Stimulated activated CD4-positive, alpha-beta T cell treated with anti-CD3 and anti-CD28 coated beads, Interleukin-15, amount 100 ng/mL, for 24 hours (primary cell): ENCODE measurements around the gene SEZ6L.

Experiments
- DNase-seq: peaks from one replicate; pipeline ENCODE4 v3.0.0-alpha.2; 2020

The SEZ6L gene

DNA sequence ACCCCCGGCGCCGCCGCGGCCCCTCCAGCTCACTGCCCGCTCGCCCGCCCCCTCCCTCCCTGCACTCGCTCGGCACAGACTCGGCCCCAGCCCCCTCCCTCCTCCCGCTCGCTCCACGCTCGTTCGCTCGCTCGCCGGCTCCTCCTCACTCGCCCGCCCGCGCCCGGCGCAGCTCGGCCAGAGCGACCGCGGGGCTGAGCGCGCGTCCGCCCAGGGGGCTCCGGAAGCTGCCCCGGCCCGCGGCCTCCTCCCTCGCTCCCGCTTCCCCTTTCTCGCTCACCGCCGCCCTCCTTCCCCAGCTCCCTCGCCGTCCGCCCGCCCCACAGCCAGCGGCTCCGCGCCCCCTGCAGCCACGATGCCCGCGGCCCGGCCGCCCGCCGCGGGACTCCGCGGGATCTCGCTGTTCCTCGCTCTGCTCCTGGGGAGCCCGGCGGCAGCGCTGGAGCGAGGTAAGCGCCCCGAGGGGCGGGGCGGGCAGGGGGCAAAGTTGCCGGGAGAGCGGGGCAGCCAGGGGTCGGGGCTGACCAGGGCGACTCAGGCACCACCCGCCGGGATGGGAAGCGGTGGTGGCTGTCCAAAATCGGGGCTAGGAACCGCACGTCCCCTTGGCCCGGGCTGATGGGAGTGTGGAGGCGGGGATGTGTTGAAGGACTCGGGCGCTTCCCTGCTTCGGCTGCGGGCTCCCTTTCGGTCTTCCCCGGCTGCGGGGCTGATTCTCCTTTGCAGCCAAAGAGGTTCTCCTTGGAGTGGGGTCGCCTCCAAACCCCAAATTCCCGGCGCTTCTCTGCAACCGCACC lies at the start of gene SEZ6L:
SEZ6L (plus strand) TSS at position 148 of the 797 bp plus-strand sequence; CDS start at position 356, 208 bp downstream.
- DNase-seq, result peak; percentile 10

DNA sequence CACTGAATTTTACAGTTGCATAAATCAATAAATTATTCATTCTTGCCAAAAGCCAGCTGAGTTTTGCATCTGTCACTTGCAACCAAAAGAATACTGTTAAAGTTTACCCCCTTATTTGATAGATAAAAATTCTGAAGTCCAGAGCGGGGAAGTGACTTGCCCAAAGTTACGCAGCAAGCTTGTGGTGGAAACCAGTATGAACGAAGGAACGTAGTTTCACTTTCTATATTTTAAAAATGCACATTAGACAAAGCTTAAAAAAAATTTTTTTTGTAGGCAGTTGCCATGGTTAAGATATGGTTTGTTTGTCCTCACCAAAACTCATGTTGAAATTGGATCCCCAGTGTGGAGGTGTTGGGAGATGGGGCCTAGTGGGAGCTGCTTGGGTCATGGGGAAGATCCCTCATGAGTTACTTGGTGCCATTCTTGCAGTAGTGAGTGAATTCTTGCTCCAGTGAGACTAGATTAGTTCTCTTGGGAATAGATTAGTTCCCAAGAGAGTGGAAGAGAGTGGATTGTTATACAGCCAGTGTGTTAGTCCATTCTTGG lies 46.3 kb upstream of the SEZ6L start:
- no peak for DNase-seq

DNA sequence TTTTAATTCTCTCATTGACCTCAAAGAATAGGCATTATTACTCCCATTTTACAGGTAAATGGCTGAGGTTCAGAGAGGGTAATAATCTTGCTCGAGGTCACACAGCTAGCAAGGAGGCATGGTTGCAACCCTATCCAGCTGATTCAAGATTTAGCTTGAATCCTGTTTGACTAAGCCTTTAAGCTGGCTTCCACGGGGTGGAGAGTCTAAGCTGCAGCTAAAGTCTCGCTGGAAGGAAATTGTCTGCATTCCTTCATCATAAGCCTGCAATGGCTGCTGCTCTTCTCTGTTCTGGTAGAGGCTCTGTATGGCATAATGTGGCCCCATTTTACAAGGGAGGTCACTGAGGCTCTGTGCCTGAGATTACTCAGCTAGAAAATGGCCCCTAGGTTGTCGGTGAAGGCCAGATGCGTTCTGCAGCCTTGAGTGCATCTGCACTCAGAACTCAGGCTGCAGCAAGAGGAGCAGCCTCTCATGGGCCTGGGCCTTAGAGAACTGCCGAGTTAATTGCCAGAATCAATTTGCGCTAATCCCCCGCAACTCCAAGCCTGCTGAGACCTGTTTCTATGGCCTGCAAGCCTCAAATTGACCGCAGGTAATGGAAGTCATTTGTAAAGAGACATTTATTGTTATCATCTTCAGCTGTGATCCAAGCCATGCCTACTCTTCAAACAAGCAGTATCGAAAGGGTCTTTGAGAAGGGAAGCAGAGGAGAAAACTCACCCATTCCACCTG lies 44.1 kb upstream of the SEZ6L start:
- no peak for DNase-seq

DNA sequence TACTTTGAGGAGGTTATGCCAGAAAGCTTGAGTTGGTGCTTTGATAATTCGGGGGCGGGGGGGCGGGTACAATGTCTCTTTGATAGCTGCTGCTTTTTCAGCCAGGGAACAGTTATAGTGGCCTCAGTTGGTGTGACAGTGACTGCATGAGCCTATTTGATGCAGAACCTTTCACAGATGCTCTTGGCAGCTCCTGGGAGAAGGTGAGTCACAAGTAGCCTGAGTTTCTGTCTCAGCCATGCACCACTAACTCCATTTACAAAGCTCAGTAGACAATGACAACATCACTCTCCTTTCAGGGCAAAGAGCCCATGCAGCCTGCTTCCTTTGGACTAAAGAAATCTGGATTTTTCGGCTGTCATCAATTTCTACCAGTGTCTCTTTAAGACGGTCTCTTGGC lies 42.1 kb upstream of the SEZ6L start:
- DNase-seq, result no peak

DNA sequence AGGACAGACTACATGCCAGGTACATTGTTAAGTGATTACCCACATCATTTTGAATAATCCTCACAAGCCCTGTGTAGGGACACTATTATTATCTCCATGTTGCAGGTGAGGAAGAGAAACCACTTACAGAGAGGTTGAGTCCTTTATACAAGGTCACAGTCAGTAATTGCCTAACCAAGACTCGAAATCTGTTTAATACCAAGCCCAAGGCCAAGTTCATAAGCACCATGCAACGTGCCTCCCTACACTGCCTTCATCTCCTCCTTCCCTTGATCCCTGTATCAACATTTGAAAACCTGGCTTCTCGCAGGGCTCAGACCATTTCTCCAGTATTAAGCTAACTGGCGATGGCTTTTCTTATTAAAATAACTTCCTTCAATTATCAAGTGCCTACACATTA lies 41.7 kb upstream of the SEZ6L start:
- DNase-seq, result no peak

DNA sequence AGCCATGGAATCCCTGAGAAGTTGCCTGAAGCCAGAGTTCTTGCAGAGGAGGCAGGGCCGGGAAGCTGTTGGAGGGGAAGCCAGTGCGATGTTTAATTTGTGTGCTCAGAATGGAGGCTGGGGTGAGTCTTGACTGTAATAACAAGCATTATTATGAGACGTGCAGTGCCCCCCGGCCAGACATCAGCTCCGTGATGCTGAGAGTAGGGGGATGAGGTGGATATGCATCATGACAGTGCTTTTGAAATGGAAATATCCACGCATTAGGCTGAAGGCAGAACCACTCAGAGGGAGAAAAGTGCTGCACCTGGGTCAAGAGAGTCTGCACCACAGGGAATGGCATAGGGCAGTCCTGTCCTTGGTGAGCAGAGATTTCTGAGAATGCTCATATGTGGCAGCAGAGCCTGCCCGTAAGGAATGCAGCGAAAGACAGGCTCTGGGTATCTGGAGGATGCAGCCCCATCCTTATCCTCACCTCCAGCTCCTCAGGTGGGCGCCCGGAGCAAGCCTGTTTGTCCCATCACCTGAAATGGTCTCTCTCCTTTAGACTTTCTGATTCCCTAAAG lies 37.6 kb upstream of the SEZ6L start:
- DNase-seq, result no peak

DNA sequence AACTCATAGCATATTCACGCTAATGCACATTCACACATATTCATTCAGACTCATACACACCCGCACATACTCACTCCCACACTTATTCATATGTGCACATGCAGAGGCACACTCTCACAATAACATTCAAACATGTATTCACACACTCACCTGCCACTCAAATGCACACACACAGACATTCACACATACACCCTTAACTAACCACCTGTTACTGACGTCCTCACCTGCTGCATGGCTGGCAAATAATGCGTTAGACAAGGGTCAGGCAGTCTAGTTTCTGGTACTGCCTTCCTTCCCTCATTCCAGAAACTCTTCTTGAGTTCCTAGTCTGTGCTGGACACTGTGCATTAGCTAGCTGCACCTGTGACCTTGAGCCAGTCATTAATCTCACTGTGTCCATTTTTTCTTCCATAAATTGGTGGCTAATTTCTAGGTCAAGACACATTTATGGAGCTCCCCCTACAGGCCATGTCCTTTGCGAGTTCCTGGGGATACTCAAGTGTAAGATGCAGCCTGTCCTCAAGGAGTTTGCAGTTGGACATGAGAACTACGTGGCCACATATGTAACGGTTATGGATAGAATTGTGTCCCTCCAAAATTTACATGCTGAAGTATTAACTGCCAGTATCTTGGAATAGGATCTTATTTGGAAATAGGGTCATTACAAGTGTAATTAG lies 34.5 kb upstream of the SEZ6L start:
- peak; percentile 4 for DNase-seq

DNA sequence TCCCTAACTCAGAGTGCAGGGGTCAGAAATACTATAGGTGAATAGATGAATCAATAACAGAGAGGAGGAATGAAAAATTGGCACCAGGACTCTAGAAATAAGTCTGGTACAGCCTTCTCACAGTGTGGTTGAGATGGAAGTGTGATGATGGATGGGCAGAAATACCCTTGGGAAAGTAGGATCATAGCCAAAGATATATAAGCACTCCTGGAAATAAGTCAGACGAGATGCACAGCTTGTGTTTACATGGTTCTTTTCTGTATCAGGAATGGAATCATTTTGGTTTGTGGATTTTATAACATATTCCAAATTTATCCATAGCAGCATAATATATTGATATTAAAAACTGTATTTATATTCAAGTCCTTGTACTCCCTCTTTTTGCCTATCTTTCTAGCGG lies 33.5 kb upstream of the SEZ6L start:
- DNase-seq, result no peak

DNA sequence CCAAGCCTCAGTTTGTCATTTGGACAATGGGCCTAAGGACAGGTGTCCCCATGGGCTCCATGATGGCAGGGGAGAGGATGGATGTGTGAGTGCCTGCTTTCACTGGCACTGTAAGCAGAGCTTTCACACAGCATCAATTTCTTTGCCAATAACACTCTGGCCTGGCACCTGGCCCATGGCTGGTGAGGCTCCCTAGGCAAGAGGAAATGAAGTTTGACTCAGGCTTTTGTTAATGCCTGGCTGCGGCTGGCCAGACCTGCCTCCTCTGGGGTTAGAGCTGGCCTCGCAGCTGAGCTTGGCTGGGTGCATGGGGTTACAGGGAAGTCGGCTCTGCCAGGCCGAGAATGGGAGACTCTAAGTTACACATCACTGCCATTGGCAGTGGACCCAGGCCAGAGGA lies 30.0 kb upstream of the SEZ6L start:
- no peak for DNase-seq

DNA sequence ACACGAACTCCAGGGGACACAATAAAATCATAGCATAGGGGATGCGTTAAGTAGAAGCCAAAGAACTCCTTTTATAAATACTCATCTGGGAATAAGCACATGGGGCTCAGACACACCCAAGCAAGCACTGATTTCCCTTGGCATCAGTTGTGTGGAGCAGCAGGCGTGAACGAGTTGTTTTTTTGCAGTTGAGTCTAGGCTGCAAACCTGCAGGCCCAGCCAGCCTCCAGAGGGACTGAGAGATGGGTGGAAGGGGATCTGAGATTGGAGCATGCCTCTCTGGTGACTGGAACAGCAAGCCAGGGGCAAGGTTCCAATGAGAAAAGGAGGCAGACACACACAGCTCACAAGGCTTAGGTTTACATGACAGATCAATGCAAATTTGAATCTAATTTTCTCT lies 27.4 kb upstream of the SEZ6L start:
- no peak for DNase-seq

DNA sequence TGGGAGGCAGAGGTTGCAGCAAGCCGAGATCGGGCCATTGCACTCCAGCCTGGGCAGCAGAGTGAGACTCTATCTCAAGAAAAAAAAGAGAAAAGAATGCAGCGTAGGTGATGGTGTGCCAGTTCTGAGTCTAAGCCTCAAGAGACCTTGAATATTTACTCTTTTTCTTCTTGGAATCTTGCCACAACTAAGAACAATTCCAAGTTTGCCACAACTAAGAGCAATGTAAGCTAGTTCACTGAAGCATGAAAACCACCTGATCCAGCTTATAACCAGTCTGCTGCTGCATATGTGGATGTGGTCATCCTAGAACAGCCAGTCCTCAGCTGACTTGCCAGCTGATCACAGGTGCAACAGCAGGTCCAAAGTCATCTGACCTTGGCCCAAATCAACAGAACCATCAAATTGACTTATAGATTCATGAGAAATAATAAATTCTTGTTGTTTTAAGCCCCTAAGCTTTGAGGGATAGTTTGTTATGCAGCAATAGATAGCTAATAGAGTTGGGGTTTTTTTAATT lies 25.4 kb upstream of the SEZ6L start:
- no peak for DNase-seq

DNA sequence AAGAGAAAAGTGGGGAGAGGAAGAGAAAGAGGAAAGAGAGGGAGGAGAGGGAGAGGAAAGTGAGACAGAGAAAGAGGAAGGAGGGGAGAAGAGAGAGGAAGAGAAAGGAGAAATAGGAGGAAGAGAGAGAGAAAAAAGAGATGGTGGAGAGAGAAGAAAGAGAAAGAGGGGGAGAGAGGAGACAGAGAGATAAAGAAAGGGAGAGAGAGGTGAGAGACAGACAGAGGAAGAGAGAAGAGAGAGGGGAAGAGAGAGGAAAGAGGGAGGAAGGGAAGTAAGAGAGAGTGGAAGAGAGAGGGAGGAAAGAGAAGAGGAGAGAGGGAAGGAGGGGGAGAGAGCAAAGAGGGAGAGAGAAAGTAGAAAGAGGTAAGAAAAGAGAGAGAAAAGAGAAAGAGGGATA lies 9.4 kb upstream of the SEZ6L start:
- DNase-seq, result no peak

DNA sequence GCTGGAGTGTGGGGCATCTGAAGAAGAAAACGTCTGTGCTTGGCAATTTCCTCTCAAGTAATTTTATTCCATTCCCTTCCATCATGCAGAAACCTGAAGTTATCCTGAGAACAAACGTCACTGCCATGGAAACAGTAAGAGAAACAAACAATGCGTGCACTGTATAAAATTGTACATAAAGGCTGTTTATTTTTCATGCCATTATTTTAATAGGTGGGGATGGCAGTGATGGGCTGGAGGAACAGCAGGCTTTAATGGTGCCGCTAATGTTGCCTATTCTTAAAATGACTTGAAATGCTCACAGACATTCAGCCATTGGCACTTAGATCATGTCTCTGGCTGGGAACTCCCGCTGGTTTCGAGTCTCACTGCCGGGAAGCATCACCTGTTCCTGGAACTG lies 7.5 kb upstream of the SEZ6L start:
- no peak for DNase-seq

DNA sequence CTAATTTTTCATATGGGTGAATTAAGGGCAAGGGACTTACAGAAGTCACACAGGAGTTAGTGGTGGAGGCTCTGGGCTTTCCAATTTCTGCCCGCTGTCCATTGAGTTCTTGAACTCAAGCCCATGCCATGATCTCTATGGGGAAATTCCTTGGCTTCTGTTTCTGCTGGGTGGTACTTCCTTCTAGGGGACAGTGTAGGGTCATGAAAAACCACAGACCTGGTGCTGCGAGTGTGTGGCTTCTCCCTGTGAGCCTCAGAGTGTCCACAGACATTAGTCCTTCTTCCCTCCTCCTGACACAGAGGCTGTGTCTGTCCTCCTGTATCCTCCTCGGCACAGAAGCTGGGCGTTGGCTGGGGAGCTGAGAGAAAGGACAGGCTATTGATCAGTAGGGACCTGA lies 6.3 kb upstream of the SEZ6L start:
- no peak for DNase-seq

DNA sequence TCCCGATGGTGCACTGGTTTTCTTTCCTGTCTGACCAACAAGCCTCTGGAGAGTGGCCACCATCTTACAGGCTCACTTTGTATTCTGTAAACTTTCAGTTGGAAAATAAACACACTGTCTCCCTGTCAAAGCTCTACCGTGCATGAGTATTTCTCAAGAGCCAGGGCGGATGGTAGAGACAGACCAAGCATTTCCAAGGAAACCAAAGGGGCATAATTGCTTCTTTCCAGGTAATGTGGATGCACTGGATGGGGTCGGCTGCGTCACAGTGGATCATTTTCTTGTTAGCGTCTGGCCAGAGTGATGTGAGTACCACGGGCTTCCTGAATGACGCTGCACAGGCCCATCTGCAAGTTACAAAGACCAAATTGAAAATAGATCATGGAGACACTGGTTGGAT lies 5.1 kb upstream of the SEZ6L start:
- no peak for DNase-seq

DNA sequence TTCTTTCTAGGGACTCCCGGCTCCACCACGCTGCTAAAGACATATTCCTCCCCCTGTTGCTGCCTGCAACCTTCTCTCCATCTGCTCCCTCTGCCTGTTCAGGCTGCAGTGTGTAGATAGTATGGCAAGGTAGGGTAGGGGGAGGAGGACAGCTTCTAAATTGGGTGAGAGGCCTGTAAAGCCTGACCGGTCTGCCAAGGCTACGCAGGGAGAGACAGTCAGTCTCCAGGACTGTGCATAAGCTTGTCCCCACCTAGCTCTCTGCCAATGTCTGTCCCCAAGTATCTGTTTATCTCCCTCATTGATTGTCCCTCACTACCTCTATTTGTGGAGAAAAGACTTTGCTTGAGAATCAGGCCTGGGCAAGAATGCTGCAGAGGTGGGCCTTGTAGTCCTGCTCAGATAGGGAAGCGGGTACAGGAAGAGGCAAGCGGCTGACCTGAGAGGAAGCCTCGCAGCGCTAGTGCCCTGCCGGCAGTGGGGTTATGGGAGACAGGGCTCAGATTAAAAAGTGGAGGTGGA lies 871 bp upstream of the SEZ6L start:
- DNase-seq, result no peak

DNA sequence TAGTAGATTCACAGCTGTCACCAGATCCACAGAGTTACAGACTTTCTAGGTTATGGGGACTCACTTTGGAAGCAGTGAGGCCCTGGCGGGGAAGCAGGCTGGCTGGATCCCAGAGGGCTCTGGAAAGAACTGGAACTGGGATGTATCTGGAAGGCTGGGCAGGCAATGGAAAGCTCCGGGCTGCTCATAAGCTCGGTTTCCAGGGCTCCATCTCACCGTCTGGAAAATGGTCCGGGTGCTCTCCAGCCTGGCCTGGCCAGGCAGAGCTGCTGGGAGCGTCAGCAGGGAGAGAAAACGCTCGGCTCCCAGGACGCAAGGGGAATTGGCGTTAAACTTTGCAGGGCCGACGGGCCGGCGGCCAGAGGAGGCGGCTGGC lies 335 bp upstream of the SEZ6L start:
- DNase-seq, result no peak

DNA sequence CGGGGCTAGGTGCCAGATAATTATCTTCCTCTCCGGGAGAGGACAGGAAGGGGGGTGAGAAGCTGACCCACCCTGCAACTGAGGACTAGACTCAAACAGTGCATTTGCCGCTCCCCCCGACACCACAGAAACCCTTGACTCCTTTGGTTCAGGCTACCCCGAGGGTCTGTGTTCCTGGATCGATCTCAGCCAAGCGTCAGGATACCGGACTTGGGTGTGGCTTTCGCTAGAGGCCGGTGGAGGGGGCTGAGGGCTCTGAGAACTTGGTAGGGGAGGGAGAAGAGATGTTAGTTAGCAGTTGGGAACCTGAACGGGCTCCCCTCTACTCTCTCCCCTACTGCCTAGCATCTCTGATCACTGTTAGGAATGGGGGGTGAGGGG lies 840 bp downstream of the SEZ6L start:
- no peak for DNase-seq

DNA sequence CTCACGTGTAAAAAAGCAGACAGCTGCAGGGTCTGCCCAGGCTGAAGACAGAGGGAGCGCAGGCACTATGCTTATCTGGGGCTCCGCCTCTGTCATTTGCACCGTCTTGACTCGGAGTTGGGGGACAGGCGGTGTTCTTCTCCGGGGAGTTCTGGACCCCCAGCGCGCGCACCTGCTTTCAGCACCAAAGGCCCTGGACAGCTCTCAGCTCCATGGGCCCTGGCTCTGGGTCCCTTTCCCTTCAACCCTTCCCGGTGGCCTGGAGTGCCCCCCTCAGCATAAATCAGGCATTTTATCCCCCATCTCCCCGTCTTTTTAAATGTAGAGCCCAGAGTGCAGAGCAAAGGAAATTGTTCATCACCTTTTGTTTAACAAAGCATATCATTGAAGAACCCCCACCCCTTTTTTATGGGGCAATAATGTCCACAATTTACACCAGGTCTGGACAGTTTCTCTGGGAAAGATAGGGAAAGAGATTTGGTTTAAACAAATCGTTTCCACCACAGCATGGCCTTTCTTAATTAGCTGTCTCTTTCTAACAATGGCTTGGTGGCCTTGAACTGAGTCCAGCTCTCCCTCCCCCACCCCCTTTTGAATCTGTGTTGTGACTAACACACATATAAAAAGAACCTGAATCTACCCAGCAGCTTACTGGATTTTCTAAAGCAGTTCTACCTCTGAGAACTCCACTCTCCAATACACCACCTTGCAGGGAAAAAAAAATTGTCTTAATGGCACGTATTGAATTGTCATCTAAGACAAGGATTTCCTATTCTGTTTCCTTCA lies 1.7 kb downstream of the SEZ6L start:
- DNase-seq, result peak; percentile 4

DNA sequence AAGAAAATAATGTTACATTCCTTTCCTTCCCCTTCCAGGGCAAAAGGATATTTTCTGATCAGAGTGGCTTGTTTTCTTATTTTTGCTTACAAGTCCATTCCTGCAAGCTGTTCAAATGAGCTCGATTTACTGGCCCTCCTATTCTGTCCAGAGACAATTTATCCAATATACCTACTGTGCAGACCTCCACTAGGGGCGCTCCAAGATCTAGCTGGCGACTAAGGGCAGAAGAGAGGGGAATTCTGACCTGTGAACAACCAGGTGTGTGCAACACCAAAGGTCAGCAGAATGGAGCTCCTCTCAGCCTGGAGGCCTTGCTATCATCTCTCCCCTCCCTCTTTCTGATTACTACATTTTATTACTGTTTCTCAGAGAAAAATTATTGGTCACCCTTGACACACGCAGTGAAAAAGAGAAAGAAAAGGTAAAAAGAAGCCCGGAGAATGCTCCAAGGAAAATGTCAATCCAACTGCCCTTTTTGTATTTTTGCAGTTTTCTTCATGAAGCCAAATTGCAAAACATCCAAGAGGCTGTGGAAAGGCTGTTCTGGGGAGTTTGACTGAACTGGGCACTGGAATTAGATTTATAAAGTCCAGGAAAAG lies 3.2 kb downstream of the SEZ6L start:
- peak; percentile 62 for DNase-seq

DNA sequence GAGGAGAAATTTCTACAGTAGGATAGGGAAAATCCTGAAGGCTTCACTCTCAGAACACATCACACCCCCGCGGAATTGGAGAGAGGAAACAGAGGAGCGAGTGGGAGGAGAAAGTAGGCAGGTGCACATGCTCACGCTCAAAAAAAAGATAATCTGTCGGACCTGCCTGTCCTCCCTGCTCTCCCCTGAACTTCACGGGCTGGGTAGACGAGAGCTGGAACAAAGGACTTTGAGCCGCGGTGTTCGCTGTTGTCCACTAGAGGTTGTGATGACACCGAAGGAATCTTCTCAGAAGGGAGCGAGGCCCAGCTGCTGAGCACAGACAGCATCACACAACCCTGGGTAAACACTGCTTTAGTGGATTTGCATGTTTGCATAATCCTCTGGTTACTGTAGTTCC lies 5.0 kb downstream of the SEZ6L start:
- DNase-seq, result no peak

DNA sequence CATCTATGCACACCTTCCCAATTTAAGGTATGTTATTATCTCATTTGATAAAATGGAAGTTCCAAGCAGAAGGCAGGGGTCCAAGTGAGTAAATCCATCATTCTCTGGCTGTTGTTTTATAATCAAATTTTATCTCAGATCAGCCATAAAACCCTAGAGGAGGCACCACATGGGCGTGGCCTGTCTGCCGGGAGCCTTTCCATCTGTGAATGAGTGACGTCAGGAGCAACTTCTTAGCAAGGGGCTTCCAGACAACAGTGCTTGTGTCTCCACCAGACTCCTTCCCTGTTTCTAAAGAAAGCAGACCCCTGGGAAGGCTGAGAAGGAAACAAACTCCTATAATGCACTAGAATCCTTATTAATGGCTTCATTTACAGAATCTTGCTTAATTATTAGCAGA lies 13.5 kb downstream of the SEZ6L start:
- no peak for DNase-seq
